Fibroblast of the aortic adventitia (primary cell): ENCODE data around the gene TMEM88. TPM values are rescaled to one million over a fixed set of nuclear protein-coding genes. Genes with fewer than 3 reads are reported as not detected.

Experiments used
- DNase-seq: peaks from one replicate; pipeline ENCODE4 v3.0.0-alpha.2; 2010; ENCODE audit warnings: low read depth
- H3K4me3 ChIP-seq: 2 replicates; pipeline ENCODE4 v1.5.1; 2011; ENCODE audit warnings: low read depth, mild to moderate bottlenecking, control low read depth, low read length, moderate library complexity
- CTCF ChIP-seq: IDR thresholded peaks from 2 replicates; pipeline ENCODE4 v1.5.1; 2011; ENCODE audit warnings: mild to moderate bottlenecking, low read length, control low read depth, inconsistent platforms; ENCODE audit not compliant: insufficient read depth
- total RNA-seq: library from RNA; depleted of rRNA; stranded (reverse); fragments of >200 nt; gene quantifications from 2 replicates; pipeline ENCODE4 v1.2.3, GENCODE V29; 2012; ENCODE audit warnings: low replicate concordance

Gene TMEM88
- total RNA-seq, 1 donor: 0.18 TPM

- TF ChIP-seq CTCF: no peak
- no peak for DNase-seq
- H3K4me3 ChIP-seq: peak overlapping the region; percentile 86
Observed at GRCh38 chr17:7833011-7833794, 21.7 kb upstream of the TMEM88 start.

- peak; percentile 86 for DNase-seq
- H3K4me3 ChIP-seq: peak within 1 kb of the TSS; percentile 86
- TF ChIP-seq CTCF: no peak
Observed at GRCh38 chr17:7833795-7834541, 20.9 kb upstream of the TMEM88 start, which contains the start of gene KDM6B. Gene KDM6B, plus strand, starts transcription at chr17:7834217. Its CDS starts 11,338 bp downstream, at chr17:7845555.

GRCh38 chr17:7834542-7834956 lies 20.3 kb upstream of the TMEM88 start:
- no peak for DNase-seq
- peak overlapping the region; percentile 86 for H3K4me3 ChIP-seq
- no peak for TF ChIP-seq CTCF

GRCh38 chr17:7834957-7835813 lies 19.7 kb upstream of the TMEM88 start:
- peak; percentile 97 for DNase-seq
- TF ChIP-seq CTCF: peak; percentile 91
- H3K4me3 ChIP-seq: peak overlapping the region; percentile 87

- TF ChIP-seq CTCF: no peak
- peak; percentile 76 for DNase-seq
- H3K4me3 ChIP-seq: peak overlapping the region; percentile 87
Observed at GRCh38 chr17:7835814-7836595, 18.9 kb upstream of the TMEM88 start.
